ENCODE results near the gene DTX3.

DNA sequence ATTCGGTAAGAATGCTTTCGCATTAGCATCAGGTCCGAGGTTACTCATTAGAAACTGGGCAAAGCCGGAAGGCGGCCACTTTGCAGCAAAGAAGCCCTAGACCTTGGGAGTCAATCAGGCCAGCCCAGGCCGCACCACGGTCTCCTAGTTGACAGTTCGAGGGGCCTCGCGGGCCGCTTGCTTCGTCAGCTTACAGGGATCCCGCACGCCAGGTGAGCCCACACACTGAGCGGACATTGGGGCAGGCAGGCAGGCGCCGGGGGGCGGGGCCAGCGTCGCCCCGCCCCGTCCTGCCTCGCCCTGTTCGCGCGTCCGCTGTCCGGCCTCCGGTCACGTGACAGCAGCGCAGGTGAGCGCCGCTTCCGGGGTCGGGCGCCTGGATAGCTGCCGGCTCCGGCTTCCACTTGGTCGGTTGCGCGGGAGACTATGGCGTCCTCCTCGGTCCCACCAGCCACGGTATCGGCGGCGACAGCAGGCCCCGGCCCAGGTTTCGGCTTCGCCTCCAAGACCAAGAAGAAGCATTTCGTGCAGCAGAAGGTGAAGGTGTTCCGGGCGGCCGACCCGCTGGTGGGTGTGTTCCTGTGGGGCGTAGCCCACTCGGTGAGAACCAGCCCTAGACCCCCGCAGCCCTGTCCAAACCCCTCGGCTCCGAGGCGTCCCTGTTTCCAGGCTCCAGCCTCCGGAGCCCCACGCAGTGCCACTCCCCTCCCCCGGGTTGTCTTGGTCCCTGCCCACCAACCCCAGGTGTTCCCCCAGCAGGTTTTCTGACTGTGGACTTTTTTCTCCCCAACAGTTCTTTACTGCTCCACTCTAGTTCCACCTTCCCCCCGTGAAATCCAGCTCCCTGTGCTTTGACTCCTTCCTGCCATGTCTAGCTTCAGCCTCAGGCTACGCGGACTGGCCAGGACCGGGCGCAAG is 13.5 kb upstream of the DTX3 start, which contains the start of gene PIP4K2C:
- TF ChIP-seq, protein P1, sequence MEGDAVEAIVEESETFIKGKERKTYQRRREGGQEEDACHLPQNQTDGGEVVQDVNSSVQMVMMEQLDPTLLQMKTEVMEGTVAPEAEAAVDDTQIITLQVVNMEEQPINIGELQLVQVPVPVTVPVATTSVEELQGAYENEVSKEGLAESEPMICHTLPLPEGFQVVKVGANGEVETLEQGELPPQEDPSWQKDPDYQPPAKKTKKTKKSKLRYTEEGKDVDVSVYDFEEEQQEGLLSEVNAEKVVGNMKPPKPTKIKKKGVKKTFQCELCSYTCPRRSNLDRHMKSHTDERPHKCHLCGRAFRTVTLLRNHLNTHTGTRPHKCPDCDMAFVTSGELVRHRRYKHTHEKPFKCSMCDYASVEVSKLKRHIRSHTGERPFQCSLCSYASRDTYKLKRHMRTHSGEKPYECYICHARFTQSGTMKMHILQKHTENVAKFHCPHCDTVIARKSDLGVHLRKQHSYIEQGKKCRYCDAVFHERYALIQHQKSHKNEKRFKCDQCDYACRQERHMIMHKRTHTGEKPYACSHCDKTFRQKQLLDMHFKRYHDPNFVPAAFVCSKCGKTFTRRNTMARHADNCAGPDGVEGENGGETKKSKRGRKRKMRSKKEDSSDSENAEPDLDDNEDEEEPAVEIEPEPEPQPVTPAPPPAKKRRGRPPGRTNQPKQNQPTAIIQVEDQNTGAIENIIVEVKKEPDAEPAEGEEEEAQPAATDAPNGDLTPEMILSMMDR (IDR thresholded peaks at IDR 0.05): no peak
- no peak for TF ChIP-seq EZH2 (IDR thresholded peaks at IDR 0.05)
